ENCODE data around the gene TFAM.

- TF ChIP-seq SP1 (IDR thresholded peaks at IDR 0.05; ENCODE audit: low read depth, low read length) (no peak), CTCF (IDR thresholded peaks at IDR 0.05; ENCODE audit: control extremely low read depth in 1 of 3, insufficient read depth in 1 of 3, low read depth in 1 of 3, low read length in 3 of 3) (no peak), ZNF274 (IDR thresholded peaks at IDR 0.05; ENCODE audit: borderline replicate concordance, extremely low read depth, low read length) (no peak), POLR2A (IDR thresholded peaks at IDR 0.05; ENCODE audit: control extremely low read depth in 1 of 2, low read depth in 2 of 2, low read length in 2 of 2) (no peak), MAX (IDR thresholded peaks at IDR 0.05) (no peak), RAD21 (IDR thresholded peaks at IDR 0.05 in 1 of 2, conservative IDR thresholded peaks at IDR 0.05 in 1 of 2; ENCODE audit: low read depth in 2 of 2, low read length in 2 of 2) (no peak), BRCA1 (IDR thresholded peaks at IDR 0.05; ENCODE audit: low read depth, low read length) (no peak), MAFK (IDR thresholded peaks at IDR 0.05; ENCODE audit: low read depth, low read length) (no peak), EP300 (IDR thresholded peaks at IDR 0.05; ENCODE audit: borderline replicate concordance in 1 of 2, low read depth in 2 of 2, low read length in 2 of 2) (no peak), GABPA (IDR thresholded peaks at IDR 0.05; ENCODE audit: borderline replicate concordance, insufficient read depth, low read length) (no peak), CEBPB (IDR thresholded peaks at IDR 0.05; ENCODE audit: low read depth, low read length) (no peak), SAP30 (IDR thresholded peaks at IDR 0.05; ENCODE audit: insufficient read depth, insufficient replicate concordance, low read length) (no peak), GTF2F1 (IDR thresholded peaks at IDR 0.05; ENCODE audit: borderline replicate concordance, low read depth, low read length) (no peak), POLR2AphosphoS5 (IDR thresholded peaks at IDR 0.05; ENCODE audit: low read depth, low read length) (no peak)
These were observed 11.8 kb upstream of the TFAM start for GRCh38 chr10:58373442-58373827.

All from H1 (cell line).